HG03558 (cell line): ENCODE results near the gene ZBTB20.
"Not testable (repeated sequence)": the region's sequence is repeated elsewhere in the genome, so short reads cannot be mapped to it uniquely, and the experiment has no call there.

Source experiments
- ATAC-seq: cut with Tn5 transposase; IDR thresholded peaks from one replicate; pipeline ENCODE4 v1.9.1; 2021; ENCODE audit warnings: moderate number of reproducible peaks; ENCODE audit not compliant: unreplicated experiment; ENCODE audit errors: extremely low read depth

The ZBTB20 gene

GRCh38 chr3:114700637-114701234, 446.4 kb downstream of the ZBTB20 start:
- no peak for ATAC-seq

GRCh38 chr3:114698146-114699105, 448.7 kb downstream of the ZBTB20 start:
- ATAC-seq = no peak

- no peak for ATAC-seq
Measured at GRCh38 chr3:114697401-114697800, 449.7 kb downstream of the ZBTB20 start.

- no peak for ATAC-seq
Measured at GRCh38 chr3:114694251-114694650, 452.8 kb downstream of the ZBTB20 start.

- ATAC-seq = no peak
Measured at GRCh38 chr3:114691871-114692270, 455.2 kb downstream of the ZBTB20 start.

GRCh38 chr3:114690911-114691310, 456.2 kb downstream of the ZBTB20 start:
- ATAC-seq = no peak

GRCh38 chr3:114687151-114687550, 459.9 kb downstream of the ZBTB20 start:
- ATAC-seq = no peak

- ATAC-seq = no peak
Measured at GRCh38 chr3:114686621-114687020, 460.5 kb downstream of the ZBTB20 start.

GRCh38 chr3:114685161-114685560, 461.9 kb downstream of the ZBTB20 start:
- ATAC-seq = no peak

GRCh38 chr3:114680299-114680698, 466.8 kb downstream of the ZBTB20 start:
- ATAC-seq = no peak

- ATAC-seq = not testable (repeated sequence)
Measured at GRCh38 chr3:114679773-114680172, 467.3 kb downstream of the ZBTB20 start.

- ATAC-seq = no peak
Measured at GRCh38 chr3:114675104-114675503, 472.0 kb downstream of the ZBTB20 start.

GRCh38 chr3:114674036-114674435, 473.1 kb downstream of the ZBTB20 start:
- no peak for ATAC-seq

GRCh38 chr3:114673481-114673880, 473.6 kb downstream of the ZBTB20 start:
- ATAC-seq = no peak

GRCh38 chr3:114672692-114673447, 474.2 kb downstream of the ZBTB20 start:
- ATAC-seq = no peak

GRCh38 chr3:114671741-114672510, 475.2 kb downstream of the ZBTB20 start:
- no peak for ATAC-seq

GRCh38 chr3:114669614-114670013, 477.5 kb downstream of the ZBTB20 start:
- ATAC-seq = no peak

- no peak for ATAC-seq
Measured at GRCh38 chr3:114668099-114668498, 479.0 kb downstream of the ZBTB20 start.

GRCh38 chr3:114666623-114667022, 480.5 kb downstream of the ZBTB20 start:
- ATAC-seq = no peak

GRCh38 chr3:114664006-114664405, 483.1 kb downstream of the ZBTB20 start:
- no peak for ATAC-seq
